ENCODE data around the gene DAB2IP.

DAB2IP gene

DNA sequence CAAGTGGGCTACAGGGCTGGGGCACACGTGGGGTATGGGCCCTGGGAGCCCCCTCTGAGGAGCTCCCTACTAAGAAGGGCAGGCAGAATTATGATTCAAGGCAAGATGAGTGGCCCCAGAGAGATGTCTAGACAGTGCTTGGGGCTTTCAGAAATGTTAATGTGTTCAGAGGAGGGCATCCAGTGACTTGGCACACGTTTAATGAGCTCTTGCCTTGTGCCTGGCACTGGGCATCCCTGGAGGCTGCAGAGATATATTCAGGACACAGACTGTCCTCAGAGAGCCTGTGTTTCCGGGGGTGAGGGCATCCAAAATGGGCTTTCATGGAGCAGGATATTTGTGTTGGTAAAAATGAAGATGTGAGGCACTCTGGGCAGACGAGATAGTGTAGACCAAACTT, 25.4 kb upstream of the DAB2IP start:
- no peak for DNase-seq (ENCODE audit: low read depth in 2 of 2)

DNA sequence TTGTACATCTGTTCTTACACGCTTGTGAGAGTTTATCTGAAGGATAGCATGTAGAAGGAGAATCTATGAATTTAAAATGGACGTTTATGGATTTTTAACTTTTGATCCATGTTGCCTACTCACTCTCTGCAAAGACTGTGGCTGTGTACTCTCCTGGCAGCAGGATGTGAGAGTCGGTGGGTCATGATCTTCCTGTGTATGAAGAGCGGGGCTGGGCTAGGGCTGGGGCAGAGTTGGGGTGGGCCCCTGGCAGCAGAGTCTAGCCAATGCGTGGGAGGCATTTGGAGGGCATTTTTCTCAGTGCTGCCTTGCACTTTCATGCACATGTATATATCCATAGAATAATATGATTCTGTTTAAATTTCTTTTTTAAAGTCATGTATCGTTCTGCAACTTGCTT, 24.0 kb upstream of the DAB2IP start:
- no peak for DNase-seq (ENCODE audit: low read depth in 2 of 2)

DNA sequence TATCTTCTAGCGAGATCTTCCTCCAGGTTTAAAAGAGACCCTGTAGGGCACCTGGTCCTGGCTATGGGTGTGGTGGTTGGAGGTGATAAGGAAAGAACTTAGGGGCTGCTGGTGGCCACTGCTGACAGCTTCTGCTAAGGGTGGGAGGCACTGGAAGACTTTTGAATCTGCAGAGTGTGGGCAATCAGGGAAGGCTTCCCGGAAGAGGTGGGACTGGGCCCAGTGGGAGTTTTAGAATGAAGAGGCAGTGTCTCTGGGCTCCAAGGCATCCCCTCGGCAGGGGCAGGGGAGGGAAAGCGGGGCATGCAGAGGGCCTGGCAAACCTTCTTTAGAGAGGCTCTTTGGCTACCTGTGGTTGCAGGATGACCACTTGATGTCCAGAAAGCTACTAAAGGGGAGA, 23.0 kb upstream of the DAB2IP start:
- no peak for DNase-seq (ENCODE audit: low read depth in 2 of 2)

DNA sequence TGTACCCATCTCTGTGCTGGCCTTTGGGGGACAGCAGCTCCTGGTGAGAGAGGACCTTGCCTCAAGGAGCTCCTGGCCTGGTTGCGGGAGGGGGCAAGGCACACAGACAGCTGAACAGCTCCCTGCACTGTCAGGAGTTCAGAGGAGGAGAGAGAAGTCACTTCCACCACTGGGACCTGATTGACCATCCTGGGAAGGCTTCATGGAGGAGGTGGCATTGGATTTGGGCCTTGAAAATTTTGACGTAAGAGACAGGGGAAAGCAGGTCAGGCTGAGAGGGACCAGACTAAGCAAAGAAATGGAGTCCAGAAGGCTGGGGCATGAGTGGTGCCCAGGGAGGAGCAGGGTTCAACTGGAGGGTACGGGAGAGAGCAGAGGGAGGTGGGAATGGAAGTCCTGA, 20.3 kb upstream of the DAB2IP start:
- DNase-seq (ENCODE audit: low read depth in 2 of 2): no peak

GRCh38 chr9:121631978-121632418, 19.4 kb upstream of the DAB2IP start:
- no peak for DNase-seq (ENCODE audit: low read depth in 2 of 2)

GRCh38 chr9:121633119-121633714, 18.2 kb upstream of the DAB2IP start:
- DNase-seq (ENCODE audit: low read depth in 2 of 2): no peak

DNA sequence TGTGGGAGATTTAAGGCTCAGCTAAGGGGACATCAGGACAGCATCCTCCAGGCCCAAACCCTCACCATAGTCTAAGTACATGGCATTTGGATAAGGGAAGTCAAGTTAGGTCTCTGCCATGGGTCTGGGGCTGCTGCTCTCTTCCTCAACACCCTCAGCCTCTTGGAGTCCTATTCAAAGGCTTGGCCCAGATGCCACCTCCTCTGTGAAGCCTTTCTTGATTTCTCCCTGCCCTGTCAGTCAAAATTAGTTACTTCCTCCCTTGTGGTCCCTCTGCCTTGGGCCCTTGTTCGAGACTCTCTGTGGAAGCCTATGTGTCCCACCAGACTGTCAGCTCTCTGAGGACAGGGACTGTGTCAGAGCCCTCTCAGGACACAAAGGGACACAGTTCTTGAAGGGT, 17.7 kb upstream of the DAB2IP start:
- DNase-seq (ENCODE audit: low read depth in 2 of 2): no peak

DNA sequence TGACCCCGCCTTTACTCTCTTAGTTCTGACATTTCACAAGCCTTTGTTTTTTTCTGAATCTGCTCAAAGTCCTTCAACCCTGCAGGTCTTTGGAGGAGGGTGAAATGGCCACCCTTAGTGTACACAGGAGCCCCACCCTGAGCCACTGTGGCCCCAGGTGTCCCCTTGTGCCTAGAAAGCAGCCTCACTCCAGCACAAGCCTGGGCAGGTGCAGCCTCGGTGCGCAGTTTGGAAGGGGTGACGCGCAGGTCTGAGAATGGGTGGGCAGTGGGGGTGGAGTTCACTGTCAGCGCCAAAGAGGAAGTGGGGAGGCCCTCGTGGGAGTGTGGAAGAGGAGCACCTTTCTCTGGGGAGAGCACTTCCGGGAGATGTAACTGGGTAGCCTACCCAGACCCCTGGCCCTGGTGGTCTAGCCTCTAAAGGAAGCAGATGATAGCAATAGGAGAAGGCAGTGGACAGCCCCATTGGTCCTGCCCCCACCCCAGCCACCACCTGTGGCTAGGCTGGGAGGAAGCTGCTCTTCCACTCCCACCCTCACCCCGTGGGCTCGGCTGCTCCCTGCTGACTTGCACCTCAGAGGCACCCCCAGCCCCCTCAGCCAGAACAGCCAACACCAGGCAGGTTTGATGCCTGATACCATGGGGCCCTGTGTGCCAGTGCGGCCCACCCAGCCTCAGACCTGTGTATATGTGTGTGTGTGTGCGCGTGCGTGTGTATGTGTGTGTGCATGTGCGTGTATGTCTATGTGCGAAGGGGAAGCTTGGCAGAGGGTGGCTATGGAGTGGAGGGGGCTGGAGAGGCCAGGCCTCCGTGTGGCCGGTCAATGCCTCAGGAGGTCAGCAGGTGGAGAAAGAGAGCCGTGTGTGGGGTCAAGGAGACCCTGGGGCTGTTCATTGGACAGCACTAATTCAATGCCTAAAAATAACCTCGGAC, 16.8 kb upstream of the DAB2IP start:
- no peak for DNase-seq (ENCODE audit: low read depth in 2 of 2)

GRCh38 chr9:121635300-121635876, 16.0 kb upstream of the DAB2IP start:
- DNase-seq (ENCODE audit: low read depth in 2 of 2): no peak

GRCh38 chr9:121636341-121636865, 15.0 kb upstream of the DAB2IP start:
- no peak for DNase-seq (ENCODE audit: low read depth in 2 of 2)

DNA sequence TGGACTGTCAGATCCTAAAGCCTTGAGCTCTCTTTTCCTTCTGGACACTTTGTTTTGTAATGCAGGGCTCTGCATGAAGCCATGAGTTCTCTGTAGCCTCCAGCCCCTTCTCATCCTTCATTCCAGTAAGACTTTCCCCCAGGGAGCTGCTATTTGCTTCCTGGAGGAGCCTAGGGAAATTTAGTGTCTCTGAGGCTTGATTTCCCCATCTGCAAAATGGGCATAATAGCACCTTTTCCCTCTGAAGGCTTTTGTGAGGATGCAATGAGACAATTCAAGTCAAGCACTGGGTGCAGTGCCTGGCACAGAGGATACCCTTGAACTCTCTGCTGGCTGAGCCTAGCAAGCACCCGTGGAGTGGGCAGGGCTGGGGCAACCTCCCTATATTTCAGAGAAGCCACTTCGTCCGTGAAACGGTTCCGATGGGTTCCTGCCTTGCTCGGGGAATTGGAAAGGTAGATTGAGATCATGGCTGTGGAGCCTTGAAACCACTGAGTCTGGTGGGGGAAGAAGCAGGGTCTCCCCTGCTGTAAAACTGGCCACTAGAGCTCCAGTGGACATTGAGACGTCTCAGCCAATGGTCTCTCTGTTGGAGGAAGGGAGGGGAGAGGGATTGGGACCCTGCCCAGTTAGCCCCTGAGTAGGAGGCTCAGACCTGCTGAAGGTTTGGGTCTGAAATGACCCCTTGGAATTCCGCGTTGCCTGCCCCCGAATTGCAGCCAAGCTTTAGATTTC, 14.3 kb upstream of the DAB2IP start:
- no peak for DNase-seq (ENCODE audit: low read depth in 2 of 2)

- DNase-seq (ENCODE audit: low read depth in 2 of 2): no peak
Observed at GRCh38 chr9:121637713-121638220, 13.7 kb upstream of the DAB2IP start.

- DNase-seq (ENCODE audit: low read depth in 2 of 2): no peak
Observed at GRCh38 chr9:121638399-121638798, 13.0 kb upstream of the DAB2IP start.

- no peak for DNase-seq (ENCODE audit: low read depth in 2 of 2)
Observed at GRCh38 chr9:121638901-121639592, 12.4 kb upstream of the DAB2IP start.

GRCh38 chr9:121639619-121640018, 11.8 kb upstream of the DAB2IP start:
- DNase-seq (ENCODE audit: low read depth in 2 of 2): no peak

GRCh38 chr9:121640076-121640475, 11.4 kb upstream of the DAB2IP start:
- peak in 1 of 2 donors; percentile 25 for DNase-seq (ENCODE audit: low read depth in 2 of 2)

- no peak for DNase-seq (ENCODE audit: low read depth in 2 of 2)
Observed at GRCh38 chr9:121640491-121641223, 10.8 kb upstream of the DAB2IP start.

DNA sequence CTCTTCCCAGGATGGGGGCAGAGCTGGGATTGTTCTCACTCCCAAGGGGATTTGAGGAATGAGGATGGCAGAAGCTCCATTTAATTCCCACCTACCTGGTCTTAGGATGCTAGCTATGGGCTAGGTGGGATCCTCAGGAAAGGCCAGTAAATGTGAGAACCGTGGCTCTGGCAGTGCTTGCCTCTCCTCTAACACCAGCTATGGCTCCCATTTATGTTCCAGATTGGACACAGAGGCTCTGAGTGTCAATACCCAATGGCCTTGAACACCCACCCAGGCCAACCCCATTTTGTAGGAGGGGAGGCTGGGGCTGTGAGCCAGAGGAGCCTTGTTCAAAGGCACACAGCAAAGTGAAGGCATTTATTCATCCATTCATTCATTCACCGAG, 10.2 kb upstream of the DAB2IP start:
- no peak for DNase-seq (ENCODE audit: low read depth in 2 of 2)

GRCh38 chr9:121642758-121643157, 8.7 kb upstream of the DAB2IP start:
- no peak for DNase-seq (ENCODE audit: low read depth in 2 of 2)

DNA sequence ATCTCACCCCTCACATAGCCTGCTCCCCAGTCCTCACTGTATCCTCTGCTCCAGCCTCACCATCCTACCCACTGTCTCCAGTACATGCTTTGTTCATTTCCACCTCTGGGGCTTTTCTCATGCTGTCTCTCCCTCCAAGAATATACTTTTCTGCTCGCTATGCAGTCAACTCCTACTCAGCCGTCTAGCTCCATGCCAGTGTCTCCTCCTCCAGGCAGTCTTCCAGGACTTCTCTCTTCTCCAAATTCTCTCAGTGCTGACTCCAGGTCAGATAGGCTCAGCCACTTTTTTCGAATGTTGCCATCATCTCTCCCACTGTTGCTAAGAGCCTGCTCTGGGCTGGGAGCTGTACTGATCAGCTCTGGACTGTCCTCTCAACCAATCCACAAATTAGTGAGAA, 8.0 kb upstream of the DAB2IP start:
- no peak for DNase-seq (ENCODE audit: low read depth in 2 of 2)
